Measurements from ENCODE around the gene BCAS3.
"Not testable (repeated sequence)": the region's sequence is repeated elsewhere in the genome, so short reads cannot be mapped to it uniquely, and the experiment has no call there.

The BCAS3 gene

DNA sequence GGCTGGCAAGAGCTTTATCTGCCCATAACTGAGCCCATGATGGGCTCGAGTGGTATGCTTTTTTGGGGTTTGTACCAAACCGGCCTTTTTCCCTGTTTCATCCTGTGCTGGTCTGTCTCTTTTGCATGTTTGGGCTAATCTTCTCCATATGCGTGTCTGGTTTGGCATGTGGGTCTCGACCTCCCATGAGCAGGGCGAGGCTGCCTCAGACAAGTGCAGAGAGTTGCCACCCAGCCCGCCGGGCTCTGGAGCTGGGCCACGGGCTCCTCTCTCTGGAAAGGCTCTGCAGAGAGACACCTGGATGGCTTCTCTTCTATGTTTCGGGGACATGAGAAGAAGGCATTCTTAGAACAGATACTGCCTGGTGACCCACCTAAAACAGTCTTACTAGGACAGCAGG lies 654.2 kb downstream of the BCAS3 start:
- DNase-seq, result no peak

- no peak for DNase-seq
Measured at GRCh38 chr17:61333136-61333535, 655.5 kb downstream of the BCAS3 start.

- no peak for DNase-seq
Measured at GRCh38 chr17:61334673-61335072, 657.0 kb downstream of the BCAS3 start.

DNA sequence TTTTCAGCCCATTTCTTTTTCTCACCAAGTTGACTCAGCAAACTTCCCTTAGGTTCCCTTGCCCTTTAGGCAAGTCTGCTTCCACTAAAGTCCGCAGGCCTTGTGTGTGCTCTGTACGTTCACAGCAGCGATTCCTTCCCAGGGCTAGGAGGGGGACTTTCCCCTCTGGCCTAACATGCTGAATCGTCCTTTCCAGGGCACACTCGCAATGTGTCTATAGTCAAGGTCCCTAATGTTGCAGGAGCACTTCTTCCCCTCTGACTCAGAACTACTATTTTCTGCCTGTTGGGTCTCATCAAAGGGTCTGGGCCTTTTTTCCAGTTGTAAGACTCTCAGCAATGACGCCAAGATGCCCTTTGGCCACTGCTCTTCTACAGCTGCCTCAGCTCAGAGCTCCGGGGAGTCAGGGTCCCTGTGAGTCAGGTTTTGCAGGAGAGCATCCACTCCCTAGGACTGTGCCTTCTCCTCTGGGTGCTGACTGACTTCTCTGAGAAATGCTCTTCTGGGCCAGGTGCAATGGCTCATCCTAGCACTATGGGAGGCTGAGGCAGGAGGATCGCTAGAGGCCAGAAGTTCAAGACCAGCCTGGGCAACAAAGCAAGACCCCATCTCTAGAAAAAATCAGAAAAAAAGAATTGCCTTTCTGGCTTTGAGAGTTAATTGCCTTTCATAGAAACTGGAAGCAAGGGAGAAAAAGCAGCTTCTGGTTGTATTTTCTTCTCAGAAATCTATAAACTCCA lies 657.6 kb downstream of the BCAS3 start:
- no peak for DNase-seq

DNA sequence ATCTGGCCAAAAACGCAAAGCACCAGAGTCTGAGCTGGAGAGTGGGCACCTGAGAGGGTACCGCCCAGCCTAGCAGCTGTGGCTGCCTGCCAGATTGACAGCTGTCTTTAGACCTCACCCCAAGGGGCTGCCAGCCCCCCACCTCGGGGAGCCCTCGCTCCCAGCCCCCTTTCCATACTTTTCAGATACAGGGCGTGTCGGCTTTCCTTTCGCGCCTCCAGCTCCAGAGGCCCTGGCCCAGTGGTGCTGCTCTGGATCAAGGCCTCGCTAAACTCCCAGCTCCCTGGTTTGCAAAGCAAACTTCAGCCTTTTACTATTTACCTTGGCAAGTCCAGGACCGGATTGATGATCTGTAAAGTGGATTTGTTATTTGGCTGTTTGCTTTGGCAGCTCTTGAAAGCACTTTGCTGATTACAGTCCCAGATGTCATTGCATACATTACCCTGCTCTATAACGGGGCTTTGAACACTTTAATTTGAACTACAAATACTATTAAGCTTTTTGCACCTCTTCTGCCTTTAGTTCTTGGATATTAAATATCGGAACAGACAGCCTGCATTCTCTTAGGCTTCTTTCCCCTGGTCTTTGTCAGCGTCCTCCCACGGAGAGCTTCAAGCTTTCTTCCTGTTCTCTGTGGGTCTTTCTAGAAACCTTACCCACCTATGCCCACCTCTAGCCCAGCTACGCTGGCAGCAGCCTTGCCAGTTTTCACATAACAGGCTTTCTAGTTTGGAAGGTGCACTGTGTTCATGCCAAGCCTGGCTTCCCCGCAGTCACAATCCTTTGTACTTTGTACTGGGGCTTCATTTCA lies 658.4 kb downstream of the BCAS3 start:
- no peak for DNase-seq

GRCh38 chr17:61337290-61337689 lies 659.6 kb downstream of the BCAS3 start:
- DNase-seq, result no peak

GRCh38 chr17:61338000-61338798 lies 660.5 kb downstream of the BCAS3 start:
- no peak for DNase-seq

GRCh38 chr17:61338874-61339478 lies 661.3 kb downstream of the BCAS3 start:
- DNase-seq, result no peak

- DNase-seq, result no peak
Measured at GRCh38 chr17:61340431-61341209, 663.0 kb downstream of the BCAS3 start.

DNA sequence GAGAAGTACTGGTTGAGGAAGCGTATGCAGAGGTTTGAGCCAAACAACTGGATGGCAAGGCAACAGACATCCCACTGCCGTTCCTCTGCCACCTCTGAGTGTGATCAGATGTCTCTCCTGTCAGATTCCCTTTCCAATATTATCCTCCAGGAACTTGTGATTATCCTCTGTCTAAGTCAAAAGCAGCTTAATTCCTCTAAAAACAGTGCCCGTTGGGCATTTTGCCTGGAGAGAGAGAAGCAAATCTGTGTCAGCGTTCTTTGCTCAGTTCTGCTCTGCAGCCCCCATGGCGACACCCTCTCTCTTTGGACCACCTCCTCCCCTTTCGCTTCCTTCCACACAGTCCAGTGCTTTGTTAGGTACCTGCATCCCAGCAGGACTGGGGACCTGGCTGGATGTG lies 665.9 kb downstream of the BCAS3 start:
- no peak for DNase-seq

DNA sequence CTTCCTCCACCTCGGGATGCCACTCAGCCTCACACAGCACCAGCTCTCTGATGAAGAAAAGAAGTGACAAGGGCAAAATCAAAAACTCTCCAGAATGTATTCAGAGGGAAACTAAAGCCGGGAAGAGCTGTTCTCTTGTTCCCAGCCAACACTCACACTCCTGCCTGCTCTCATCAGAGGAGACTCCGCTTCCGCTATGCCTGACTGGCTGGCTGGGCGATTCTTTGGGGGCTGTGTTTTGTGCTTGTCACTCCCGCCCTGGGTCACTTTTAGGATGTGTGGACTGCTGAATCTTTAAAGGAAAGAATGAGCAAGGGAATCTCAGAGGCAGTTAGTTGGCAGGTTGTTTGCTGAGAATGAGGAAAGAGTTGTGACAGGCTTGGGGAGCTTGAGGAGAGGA lies 667.4 kb downstream of the BCAS3 start:
- DNase-seq, result no peak

GRCh38 chr17:61345825-61346666 lies 668.4 kb downstream of the BCAS3 start:
- no peak for DNase-seq

- DNase-seq, result no peak
Measured at GRCh38 chr17:61349350-61349749, 671.7 kb downstream of the BCAS3 start.

DNA sequence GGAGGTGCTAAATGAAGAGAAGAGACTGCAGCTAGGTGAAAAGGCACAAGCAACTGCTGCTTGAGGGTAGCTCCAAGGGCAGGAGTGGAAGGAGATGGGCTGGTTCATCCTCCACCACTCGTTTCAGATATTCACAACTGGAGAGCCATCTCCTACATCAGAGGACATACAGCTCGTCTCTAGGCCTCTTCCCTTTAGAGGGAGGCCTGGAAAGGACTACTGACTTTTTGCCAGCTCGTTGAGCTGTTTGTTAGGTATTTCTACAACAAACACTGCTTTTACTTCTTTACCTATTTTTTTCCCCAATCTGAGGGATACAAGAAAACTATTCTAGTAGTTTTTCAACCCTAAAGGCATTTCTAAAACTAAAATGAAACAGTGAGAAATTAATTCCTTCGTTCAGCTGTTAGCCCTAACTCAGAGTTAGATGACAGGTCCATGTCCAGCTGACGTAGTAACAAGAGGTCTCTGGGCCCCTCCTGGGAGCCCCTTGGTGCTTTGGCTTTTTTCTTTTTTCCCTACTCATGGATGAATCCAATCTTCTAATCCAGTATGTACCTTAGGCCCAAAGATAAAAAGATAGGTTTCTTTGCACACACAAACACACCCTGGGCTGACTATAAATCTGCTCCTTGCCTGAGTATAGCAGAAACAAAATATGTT lies 674.2 kb downstream of the BCAS3 start:
- DNase-seq, result no peak

GRCh38 chr17:61352408-61352770 lies 674.7 kb downstream of the BCAS3 start:
- DNase-seq, result no peak

- DNase-seq, result no peak
Measured at GRCh38 chr17:61352781-61353491, 675.3 kb downstream of the BCAS3 start.

DNA sequence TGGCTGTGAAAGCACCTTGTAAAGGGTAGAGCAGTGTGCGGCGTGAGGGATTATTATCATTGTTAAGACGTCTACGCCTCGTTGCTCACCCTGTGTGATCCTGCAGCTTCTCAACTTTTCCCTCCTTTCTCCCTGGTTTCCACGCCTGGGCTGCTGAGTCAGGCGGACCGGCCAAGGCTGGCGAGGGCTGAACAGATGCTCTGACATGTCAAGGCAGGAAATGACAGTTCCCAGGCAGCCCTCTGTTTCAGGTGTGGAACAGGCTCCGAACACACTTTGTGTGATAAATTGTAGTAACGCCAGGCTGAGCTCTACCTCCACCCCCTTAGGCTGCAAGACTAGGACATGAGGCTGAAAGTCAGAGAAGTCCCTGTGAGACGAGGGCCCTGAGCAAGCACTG lies 676.0 kb downstream of the BCAS3 start:
- DNase-seq, result no peak

- no peak for DNase-seq
Measured at GRCh38 chr17:61354895-61355874, 677.5 kb downstream of the BCAS3 start.

GRCh38 chr17:61357061-61357460 lies 679.4 kb downstream of the BCAS3 start:
- DNase-seq, result not testable (repeated sequence)
